ENCODE measurements around the gene SLAMF7.
"Not testable (repeated sequence)": the region's sequence is repeated elsewhere in the genome, so short reads cannot be mapped to it uniquely, and the experiment has no call there.

The SLAMF7 gene

GRCh38 chr1:160739098-160739511, at the start of gene SLAMF7:
SLAMF7 (plus strand) TSS chr1:160739247; CDS start chr1:160739302, 55 bp downstream.
- no peak for DNase-seq
- no peak for TF ChIP-seq CTCF (IDR thresholded peaks at IDR 0.05; ENCODE audit: low read depth, low read length, missing control alignments)
- Histone ChIP-seq H3K27ac (no peak within 1 kb of the TSS), H3K4me3 (ENCODE audit: low read depth, low read length) (no peak within 1 kb of the TSS), H3K36me3 (replicated peaks) (no peaks in the 10 kb centered on the region), H3K27me3 (replicated peaks) (no peaks in the 10 kb centered on the region)
- in situ Hi-C loops (cut with HindIII; ENCODE audit: low pct_ligation_motif_present, low sequenced_read_pairs), result no loop called here

- DNase-seq; H3K27me3 ChIP-seq (replicated peaks); H3K36me3 ChIP-seq (replicated peaks); H3K27ac ChIP-seq; H3K4me3 ChIP-seq (ENCODE audit: low read depth, low read length); in situ Hi-C loops (cut with HindIII; ENCODE audit: low pct_ligation_motif_present, low sequenced_read_pairs): not testable (repeated sequence)
Measured at GRCh38 chr1:160692390-160692789, 46.7 kb upstream of the SLAMF7 start.

- H3K36me3 ChIP-seq (replicated peaks), result no peaks in the 10 kb centered on the region
- DNase-seq, result no peak
- no peak overlapping the region for H3K27ac ChIP-seq
- TF ChIP-seq CTCF (IDR thresholded peaks at IDR 0.05; ENCODE audit: low read depth, low read length, missing control alignments), result no peak
- in situ Hi-C loops (cut with HindIII; ENCODE audit: low pct_ligation_motif_present, low sequenced_read_pairs), result no loop called here
- H3K4me3 ChIP-seq (ENCODE audit: low read depth, low read length), result no peak overlapping the region
- no peaks in the 10 kb centered on the region for H3K27me3 ChIP-seq (replicated peaks)
Measured at GRCh38 chr1:160702100-160702499, 36.9 kb upstream of the SLAMF7 start.

- Histone ChIP-seq H3K27me3 (replicated peaks) (no peaks in the 10 kb centered on the region), H3K4me3 (ENCODE audit: low read depth, low read length) (no peak overlapping the region), H3K36me3 (replicated peaks) (no peaks in the 10 kb centered on the region), H3K27ac (no peak overlapping the region)
- no peak for TF ChIP-seq CTCF (IDR thresholded peaks at IDR 0.05; ENCODE audit: low read depth, low read length, missing control alignments)
- DNase-seq, result no peak
- in situ Hi-C loops (cut with HindIII; ENCODE audit: low pct_ligation_motif_present, low sequenced_read_pairs), result no loop called here
Measured at GRCh38 chr1:160704250-160704649, 34.8 kb upstream of the SLAMF7 start.

- H3K27me3 ChIP-seq (replicated peaks); in situ Hi-C loops (cut with HindIII; ENCODE audit: low pct_ligation_motif_present, low sequenced_read_pairs); H3K4me3 ChIP-seq (ENCODE audit: low read depth, low read length); H3K36me3 ChIP-seq (replicated peaks); H3K27ac ChIP-seq; DNase-seq: not testable (repeated sequence)
Measured at GRCh38 chr1:160705212-160705621, 33.8 kb upstream of the SLAMF7 start.

GRCh38 chr1:160705742-160706141, 33.3 kb upstream of the SLAMF7 start:
- H3K27me3 ChIP-seq (replicated peaks), result no peaks in the 10 kb centered on the region
- in situ Hi-C loops (cut with HindIII; ENCODE audit: low pct_ligation_motif_present, low sequenced_read_pairs), result no loop called here
- H3K4me3 ChIP-seq (ENCODE audit: low read depth, low read length), result no peak overlapping the region

More at GRCh38 chr1:160705742-160706141, 33.3 kb upstream of the SLAMF7 start:
- no peak overlapping the region for H3K27ac ChIP-seq
- H3K36me3 ChIP-seq (replicated peaks), result no peaks in the 10 kb centered on the region
- no peak for TF ChIP-seq CTCF (IDR thresholded peaks at IDR 0.05; ENCODE audit: low read depth, low read length, missing control alignments)
- DNase-seq, result no peak
